WTC11 (cell line): ENCODE results near the gene KRTAP19-7. TPM values are rescaled to one million over a fixed set of nuclear protein-coding genes. Genes with fewer than 3 reads are reported as not detected.

Source experiments
- ATAC-seq: fragments of 200-7000 bp; cut with Tn5 transposase; 2 replicates; pipeline ENCODE4 v1.10.0; 2021; ENCODE audit warnings: mild to moderate bottlenecking, moderate library complexity
- CTCF ChIA-PET: fragments of 300-600 bp; sonication (Branson Sonifier 250); formaldehyde crosslinking; loops from one replicate; lab custom pipeline; 2021; ENCODE audit warnings: antibody characterized with exemption; lab: Charles Lee
- POLR2A ChIA-PET: fragments of 350-600 bp; sonication (Branson Sonifier 250); formaldehyde crosslinking; loops from one replicate; lab custom pipeline; 2021; ENCODE audit warnings: antibody characterized with exemption; lab: Charles Lee
- DNase-seq: peaks from one replicate; pipeline ENCODE4 v3.0.0; 2021; ENCODE audit warnings: low spot score
- H3K27ac Mint-ChIP-seq: 2 replicates; pipeline ENCODE4 v1.8.0; 2021; ENCODE audit warnings: mixed read lengths
- H3K27me3 Mint-ChIP-seq: 2 replicates; pipeline ENCODE4 v1.8.0; 2021; ENCODE audit warnings: low read depth, mild to moderate bottlenecking, moderate library complexity, mixed read lengths
- H3K36me3 Mint-ChIP-seq: 2 replicates; pipeline ENCODE4 v1.8.0; 2021; ENCODE audit warnings: mixed read lengths
- H3K4me1 Mint-ChIP-seq: 2 replicates; pipeline ENCODE4 v1.8.0; 2022; ENCODE audit warnings: mixed read lengths
- H3K4me3 Mint-ChIP-seq: 2 replicates; pipeline ENCODE4 v1.8.0; 2021; ENCODE audit warnings: mild to moderate bottlenecking, moderate library complexity, mixed read lengths
- H3K9me3 Mint-ChIP-seq: 2 replicates; pipeline ENCODE4 v1.8.0; 2021; ENCODE audit warnings: mixed read lengths
- CREB1 ChIP-seq: sonication (generic); formaldehyde crosslinking; IDR thresholded peaks from 2 replicates; pipeline ENCODE4 v1.8.0; 2023; ENCODE audit warnings: mild to moderate bottlenecking, missing genetic modification reagents
- E2F4 ChIP-seq: sonication (generic); formaldehyde crosslinking; IDR thresholded peaks from 2 replicates; pipeline ENCODE4 v1.8.1; 2022; ENCODE audit warnings: low read depth, mild to moderate bottlenecking, moderate library complexity, missing genetic modification reagents, borderline replicate concordance
- FOXJ3 ChIP-seq: sonication (generic); formaldehyde crosslinking; IDR thresholded peaks from 2 replicates; pipeline ENCODE4 v1.9.0; 2021; ENCODE audit warnings: missing genetic modification reagents, mild to moderate bottlenecking, borderline replicate concordance
- GRHL2 ChIP-seq: fragments of 250-450 bp; sonication (Bioruptor Pico); IDR thresholded peaks from 2 replicates; pipeline ENCODE4 v1.8.0; 2022; ENCODE audit warnings: mild to moderate bottlenecking, moderate library complexity; ENCODE audit not compliant: insufficient replicate concordance, severe bottlenecking
- JAZF1 ChIP-seq: fragments of 250-450 bp; sonication (Bioruptor Pico); IDR thresholded peaks from 2 replicates; pipeline ENCODE4 v1.9.0; 2021; ENCODE audit warnings: moderate library complexity, mild to moderate bottlenecking, inconsistent platforms
- MAX ChIP-seq: sonication (generic); formaldehyde crosslinking; IDR thresholded peaks from 2 replicates; pipeline ENCODE4 v1.8.0; 2022; ENCODE audit warnings: mild to moderate bottlenecking, missing genetic modification reagents
- NFATC4 ChIP-seq: fragments of 250-450 bp; sonication (Bioruptor Pico); IDR thresholded peaks from 2 replicates; pipeline ENCODE4 v1.9.0; 2021; ENCODE audit warnings: mild to moderate bottlenecking
- NR2C2 ChIP-seq: sonication (generic); formaldehyde crosslinking; IDR thresholded peaks from 2 replicates; pipeline ENCODE4 v1.8.0; 2022; ENCODE audit warnings: mild to moderate bottlenecking, missing genetic modification reagents
- NR3C1 ChIP-seq: sonication (generic); formaldehyde crosslinking; conservative IDR thresholded peaks from 2 replicates; pipeline ENCODE4 v1.8.1; 2023; ENCODE audit warnings: low read depth, mild to moderate bottlenecking, missing genetic modification reagents
- PRDM15 ChIP-seq: sonication (generic); formaldehyde crosslinking; IDR thresholded peaks from 2 replicates; pipeline ENCODE4 v1.8.0; 2022; ENCODE audit warnings: missing genetic modification reagents
- ZNF425 ChIP-seq: fragments of 250-450 bp; sonication (Bioruptor Pico); conservative IDR thresholded peaks from 2 replicates; pipeline ENCODE4 v1.9.0; 2021; ENCODE audit warnings: mild to moderate bottlenecking
- total RNA-seq: library from RNA; stranded (reverse); gene quantifications from 3 replicates; pipeline ENCODE4 v1.2.3, GENCODE V29; 2021
- TF ChIP-seq, protein P1 (sequence below): sonication (generic); formaldehyde crosslinking; IDR thresholded peaks from 2 replicates; pipeline ENCODE4 v1.8.1; 2023; ENCODE audit warnings: mild to moderate bottlenecking, missing genetic modification reagents
- TF ChIP-seq, protein P2 (sequence below): fragments of 200-600 bp; IDR thresholded peaks from 2 replicates; pipeline ENCODE4 v1.8.0; 2022; ENCODE audit warnings: antibody characterized with exemption

The KRTAP19-7 gene
- total RNA-seq, 1 experiment from 2014 or later, result not detected

DNA sequence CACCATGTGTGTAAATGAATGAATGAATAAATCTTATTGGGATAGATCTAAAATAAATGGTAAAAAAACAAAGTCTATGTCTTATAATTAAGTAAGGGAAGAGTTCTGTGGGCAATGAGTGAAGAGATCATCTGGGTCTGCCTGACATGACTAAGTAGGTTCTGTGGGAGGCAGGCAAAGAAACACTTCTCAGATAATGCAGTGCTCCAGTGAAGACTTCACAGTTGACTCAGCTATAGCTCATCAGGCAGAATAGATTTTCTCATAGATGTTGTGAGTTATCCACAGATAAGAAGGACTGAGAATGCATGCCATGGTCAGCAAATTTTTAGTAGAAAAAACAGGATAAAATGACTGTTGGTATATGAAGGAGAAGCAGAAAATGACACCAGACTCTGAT, 16.7 kb upstream of the KRTAP19-7 start:
- POLR2A ChIA-PET, result no interaction called here
- TF ChIP-seq JAZF1 (CRISPR knock-in tag), result no peak
- TF ChIP-seq NFATC4 (CRISPR knock-in tag), result no peak
- no peak for TF ChIP-seq NR2C2 (CRISPR knock-in tag)
- no peak for TF ChIP-seq E2F4 (CRISPR knock-in tag)
- no peak for TF ChIP-seq MAX
- TF ChIP-seq ZNF425, result no peak
- TF ChIP-seq FOXJ3, result no peak
- TF ChIP-seq, protein P1, sequence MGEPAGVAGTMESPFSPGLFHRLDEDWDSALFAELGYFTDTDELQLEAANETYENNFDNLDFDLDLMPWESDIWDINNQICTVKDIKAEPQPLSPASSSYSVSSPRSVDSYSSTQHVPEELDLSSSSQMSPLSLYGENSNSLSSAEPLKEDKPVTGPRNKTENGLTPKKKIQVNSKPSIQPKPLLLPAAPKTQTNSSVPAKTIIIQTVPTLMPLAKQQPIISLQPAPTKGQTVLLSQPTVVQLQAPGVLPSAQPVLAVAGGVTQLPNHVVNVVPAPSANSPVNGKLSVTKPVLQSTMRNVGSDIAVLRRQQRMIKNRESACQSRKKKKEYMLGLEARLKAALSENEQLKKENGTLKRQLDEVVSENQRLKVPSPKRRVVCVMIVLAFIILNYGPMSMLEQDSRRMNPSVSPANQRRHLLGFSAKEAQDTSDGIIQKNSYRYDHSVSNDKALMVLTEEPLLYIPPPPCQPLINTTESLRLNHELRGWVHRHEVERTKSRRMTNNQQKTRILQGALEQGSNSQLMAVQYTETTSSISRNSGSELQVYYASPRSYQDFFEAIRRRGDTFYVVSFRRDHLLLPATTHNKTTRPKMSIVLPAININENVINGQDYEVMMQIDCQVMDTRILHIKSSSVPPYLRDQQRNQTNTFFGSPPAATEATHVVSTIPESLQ (CRISPR knock-in tag), result no peak
- TF ChIP-seq PRDM15 (CRISPR knock-in tag), result no peak
- no peak for TF ChIP-seq CREB1 (CRISPR knock-in tag)
- TF ChIP-seq, protein P2, sequence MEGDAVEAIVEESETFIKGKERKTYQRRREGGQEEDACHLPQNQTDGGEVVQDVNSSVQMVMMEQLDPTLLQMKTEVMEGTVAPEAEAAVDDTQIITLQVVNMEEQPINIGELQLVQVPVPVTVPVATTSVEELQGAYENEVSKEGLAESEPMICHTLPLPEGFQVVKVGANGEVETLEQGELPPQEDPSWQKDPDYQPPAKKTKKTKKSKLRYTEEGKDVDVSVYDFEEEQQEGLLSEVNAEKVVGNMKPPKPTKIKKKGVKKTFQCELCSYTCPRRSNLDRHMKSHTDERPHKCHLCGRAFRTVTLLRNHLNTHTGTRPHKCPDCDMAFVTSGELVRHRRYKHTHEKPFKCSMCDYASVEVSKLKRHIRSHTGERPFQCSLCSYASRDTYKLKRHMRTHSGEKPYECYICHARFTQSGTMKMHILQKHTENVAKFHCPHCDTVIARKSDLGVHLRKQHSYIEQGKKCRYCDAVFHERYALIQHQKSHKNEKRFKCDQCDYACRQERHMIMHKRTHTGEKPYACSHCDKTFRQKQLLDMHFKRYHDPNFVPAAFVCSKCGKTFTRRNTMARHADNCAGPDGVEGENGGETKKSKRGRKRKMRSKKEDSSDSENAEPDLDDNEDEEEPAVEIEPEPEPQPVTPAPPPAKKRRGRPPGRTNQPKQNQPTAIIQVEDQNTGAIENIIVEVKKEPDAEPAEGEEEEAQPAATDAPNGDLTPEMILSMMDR, result no peak
- TF ChIP-seq NR3C1, result no peak
- no peak overlapping the region for H3K4me3 Mint-ChIP-seq

GRCh38 chr21:30567617-30568016, 6.5 kb upstream of the KRTAP19-7 start:
- ATAC-seq (no peak), DNase-seq (no peak)
- POLR2A ChIA-PET, result no interaction called here
- Mint-ChIP-seq H3K27me3 (no peaks in the 10 kb centered on the region), H3K4me3 (no peak overlapping the region)
- TF ChIP-seq GRHL2 (CRISPR knock-in tag), result no peak
- TF ChIP-seq, all 79 proteins: peak for 0
- CTCF ChIA-PET, result no interaction called here
- H3K9me3 Mint-ChIP-seq, result no peaks in the 10 kb centered on the region
- no peaks in the 10 kb centered on the region for H3K4me1 Mint-ChIP-seq
- H3K36me3 Mint-ChIP-seq, result no peaks in the 10 kb centered on the region
- no peak overlapping the region for H3K27ac Mint-ChIP-seq

More for the DNA sequence above, 16.7 kb upstream of the KRTAP19-7 start:
- Mint-ChIP-seq H3K27me3 (no peaks in the 10 kb centered on the region), H3K27ac (no peak overlapping the region), H3K9me3 (no peaks in the 10 kb centered on the region), H3K4me1 (no peaks in the 10 kb centered on the region), H3K36me3 (no peaks in the 10 kb centered on the region)
- CTCF ChIA-PET, result no interaction called here
- DNase-seq (no peak), ATAC-seq (no peak)
